ENCODE results near the gene DDX28.

DNA sequence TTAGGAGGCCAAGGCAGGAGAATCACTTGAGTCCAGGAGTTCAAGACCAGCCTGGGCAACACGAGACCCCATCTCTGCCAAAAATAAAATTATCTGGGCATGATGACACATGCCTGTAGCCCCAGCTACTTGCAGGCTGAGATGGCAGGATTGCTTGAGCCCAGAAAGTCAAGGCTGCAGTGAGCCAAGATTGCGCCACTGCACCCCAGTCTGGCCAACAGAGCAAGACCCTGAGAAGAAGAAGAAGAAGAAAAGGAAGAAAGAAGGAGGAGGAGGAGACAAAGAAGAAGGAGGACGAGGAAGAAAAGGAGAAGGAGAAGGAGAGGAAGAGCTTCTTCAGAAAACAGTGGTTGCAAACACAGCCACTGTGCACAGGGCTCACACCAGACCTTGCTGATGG is 34.4 kb downstream of the DDX28 start:
- TF ChIP-seq POLR2AphosphoS5 (IDR thresholded peaks at IDR 0.05; ENCODE audit: insufficient read depth, low read depth, low read length) (no peak), EZH2 (IDR thresholded peaks at IDR 0.05; ENCODE audit: borderline replicate concordance, low read depth, low read length, severe bottlenecking) (no peak), JUN (IDR thresholded peaks at IDR 0.05; ENCODE audit: borderline replicate concordance, insufficient read depth, insufficient read length, low read depth) (no peak), POLR2A (IDR thresholded peaks at IDR 0.05; ENCODE audit: low read depth, low read length) (no peak), GATA2 (IDR thresholded peaks at IDR 0.05; ENCODE audit: insufficient read depth, insufficient read length, low read depth, low read length) (no peak), MYC (IDR thresholded peaks at IDR 0.05; ENCODE audit: low read depth, low read length) (no peak)
- TF ChIP-seq, protein P1, sequence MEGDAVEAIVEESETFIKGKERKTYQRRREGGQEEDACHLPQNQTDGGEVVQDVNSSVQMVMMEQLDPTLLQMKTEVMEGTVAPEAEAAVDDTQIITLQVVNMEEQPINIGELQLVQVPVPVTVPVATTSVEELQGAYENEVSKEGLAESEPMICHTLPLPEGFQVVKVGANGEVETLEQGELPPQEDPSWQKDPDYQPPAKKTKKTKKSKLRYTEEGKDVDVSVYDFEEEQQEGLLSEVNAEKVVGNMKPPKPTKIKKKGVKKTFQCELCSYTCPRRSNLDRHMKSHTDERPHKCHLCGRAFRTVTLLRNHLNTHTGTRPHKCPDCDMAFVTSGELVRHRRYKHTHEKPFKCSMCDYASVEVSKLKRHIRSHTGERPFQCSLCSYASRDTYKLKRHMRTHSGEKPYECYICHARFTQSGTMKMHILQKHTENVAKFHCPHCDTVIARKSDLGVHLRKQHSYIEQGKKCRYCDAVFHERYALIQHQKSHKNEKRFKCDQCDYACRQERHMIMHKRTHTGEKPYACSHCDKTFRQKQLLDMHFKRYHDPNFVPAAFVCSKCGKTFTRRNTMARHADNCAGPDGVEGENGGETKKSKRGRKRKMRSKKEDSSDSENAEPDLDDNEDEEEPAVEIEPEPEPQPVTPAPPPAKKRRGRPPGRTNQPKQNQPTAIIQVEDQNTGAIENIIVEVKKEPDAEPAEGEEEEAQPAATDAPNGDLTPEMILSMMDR (IDR thresholded peaks at IDR 0.05; ENCODE audit: extremely low read depth in 1 of 2, insufficient read depth in 1 of 2, low read depth in 1 of 2, low read length in 2 of 2), result no peak
- TF ChIP-seq, protein P2, sequence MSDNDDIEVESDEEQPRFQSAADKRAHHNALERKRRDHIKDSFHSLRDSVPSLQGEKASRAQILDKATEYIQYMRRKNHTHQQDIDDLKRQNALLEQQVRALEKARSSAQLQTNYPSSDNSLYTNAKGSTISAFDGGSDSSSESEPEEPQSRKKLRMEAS (IDR thresholded peaks at IDR 0.05; ENCODE audit: insufficient read depth, insufficient read length), result no peak
